GM13977 (cell line): Measurements from ENCODE around the gene NTNG2.
"Not testable (repeated sequence)": the region's sequence is repeated elsewhere in the genome, so short reads cannot be mapped to it uniquely, and the experiment has no call there.

ENCODE experiments used
- DNase-seq: peaks from one replicate; pipeline ENCODE4 v3.0.0; 2012; ENCODE audit warnings: low spot score
- in situ Hi-C: fragments of 300-500 bp; cut with MboI; formaldehyde crosslinking; loops from one replicate; pipeline ENCODE4 v1.12.0; 2022; ENCODE audit warnings: low sequenced_read_pairs, low pct_unique_long_range_greater_than_20kb, mixed read lengths, inconsistent platforms; ENCODE audit not compliant: unreplicated experiment
- TF ChIP-seq, protein P1 (sequence below): IDR thresholded peaks from 2 replicates; pipeline ENCODE4 v1.5.1; 2012; ENCODE audit warnings: mild to moderate bottlenecking, control low read depth; ENCODE audit not compliant: insufficient read depth; ENCODE audit errors: extremely low read depth, missing control alignments

NTNG2 gene

GRCh38 chr9:132125944-132126679 lies 35.7 kb upstream of the NTNG2 start:
- peak; percentile 47 for DNase-seq
- TF ChIP-seq, protein P1, sequence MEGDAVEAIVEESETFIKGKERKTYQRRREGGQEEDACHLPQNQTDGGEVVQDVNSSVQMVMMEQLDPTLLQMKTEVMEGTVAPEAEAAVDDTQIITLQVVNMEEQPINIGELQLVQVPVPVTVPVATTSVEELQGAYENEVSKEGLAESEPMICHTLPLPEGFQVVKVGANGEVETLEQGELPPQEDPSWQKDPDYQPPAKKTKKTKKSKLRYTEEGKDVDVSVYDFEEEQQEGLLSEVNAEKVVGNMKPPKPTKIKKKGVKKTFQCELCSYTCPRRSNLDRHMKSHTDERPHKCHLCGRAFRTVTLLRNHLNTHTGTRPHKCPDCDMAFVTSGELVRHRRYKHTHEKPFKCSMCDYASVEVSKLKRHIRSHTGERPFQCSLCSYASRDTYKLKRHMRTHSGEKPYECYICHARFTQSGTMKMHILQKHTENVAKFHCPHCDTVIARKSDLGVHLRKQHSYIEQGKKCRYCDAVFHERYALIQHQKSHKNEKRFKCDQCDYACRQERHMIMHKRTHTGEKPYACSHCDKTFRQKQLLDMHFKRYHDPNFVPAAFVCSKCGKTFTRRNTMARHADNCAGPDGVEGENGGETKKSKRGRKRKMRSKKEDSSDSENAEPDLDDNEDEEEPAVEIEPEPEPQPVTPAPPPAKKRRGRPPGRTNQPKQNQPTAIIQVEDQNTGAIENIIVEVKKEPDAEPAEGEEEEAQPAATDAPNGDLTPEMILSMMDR, result no peak
- in situ Hi-C loops, result no loop called here

DNA sequence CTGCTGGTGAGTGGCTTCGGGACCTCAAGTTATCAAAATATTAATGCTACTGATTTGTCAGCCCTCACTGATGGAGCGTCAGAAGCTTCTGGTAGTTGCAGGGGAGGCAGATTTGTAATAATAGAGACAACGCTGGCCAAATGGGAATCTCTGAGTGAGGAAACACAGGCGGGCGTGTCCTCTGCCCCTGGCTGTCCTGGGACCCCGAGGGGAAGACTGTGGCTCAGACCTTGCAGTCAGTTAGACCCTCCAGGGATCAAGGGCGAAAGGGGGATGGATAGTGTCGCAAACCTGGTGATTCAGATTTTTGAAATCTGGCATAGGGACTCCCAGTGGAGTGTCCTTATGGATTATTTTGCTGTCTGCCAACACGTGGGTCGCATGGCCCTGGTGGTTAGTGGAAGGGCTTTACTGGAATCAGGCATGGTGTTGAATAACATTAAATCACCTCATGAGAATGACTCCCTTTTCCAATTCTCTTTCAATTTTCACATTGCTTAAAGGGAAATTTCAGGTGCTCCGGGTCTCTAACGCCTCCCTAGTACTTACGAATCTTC lies 35.1 kb upstream of the NTNG2 start:
- TF ChIP-seq, protein P1, result no peak

GRCh38 chr9:132127888-132128534 lies 33.8 kb upstream of the NTNG2 start:
- DNase-seq, result no peak
- in situ Hi-C loops, result no loop called here
- TF ChIP-seq, protein P1, result no peak

More for the DNA sequence above, 35.1 kb upstream of the NTNG2 start:
- no peak for DNase-seq
- in situ Hi-C loops, result no loop called here

- DNase-seq, result no peak
- in situ Hi-C loops, result no loop called here
Observed at GRCh38 chr9:132129535-132129934, 32.3 kb upstream of the NTNG2 start.

GRCh38 chr9:132134085-132134484 lies 27.8 kb upstream of the NTNG2 start:
- in situ Hi-C loops, DNase-seq: not testable (repeated sequence)

More at GRCh38 chr9:132129535-132129934, 32.3 kb upstream of the NTNG2 start:
- TF ChIP-seq, protein P1, result no peak

DNA sequence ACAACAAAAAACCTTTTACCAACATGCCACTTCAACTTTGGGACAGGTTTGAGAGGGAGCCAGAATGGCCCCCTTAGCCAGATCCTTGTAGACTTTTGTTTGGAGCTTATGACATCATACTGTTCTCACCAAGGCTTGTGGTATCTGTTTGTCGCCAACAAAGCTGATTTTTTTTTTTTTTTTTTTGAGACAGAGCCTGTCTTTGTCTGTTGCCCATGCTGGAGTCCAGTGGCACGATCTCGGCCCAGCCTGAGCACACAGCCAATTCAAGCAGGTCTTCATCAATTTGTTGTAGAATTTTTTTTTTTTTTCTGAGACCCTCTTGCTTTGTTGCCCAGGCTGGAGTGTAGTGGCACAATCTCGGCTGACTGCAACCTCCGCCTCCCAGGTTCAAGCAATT lies 26.4 kb upstream of the NTNG2 start:
- no peak for DNase-seq
- TF ChIP-seq, protein P1, result no peak
- in situ Hi-C loops, result no loop called here
